Measurements from ENCODE around the gene SLC12A1. TPM values are rescaled to one million over a fixed set of nuclear protein-coding genes. Genes with fewer than 3 reads are reported as not detected.
A peak's percentile ranks its signal among the peaks of the same experiment; 100 is the strongest.

The SLC12A1 gene
- total RNA-seq, 2 donors from 2014 or later = 0.68 to 0.85 TPM

GRCh38 chr15:48248414-48248813, 42.3 kb downstream of the SLC12A1 start:
- DNase-seq (ENCODE audit: low spot score) (no peak), ATAC-seq (ENCODE audit: insufficient number of reproducible peaks, low FRiP score, low read depth) (no peak)
- no peak overlapping the region for H3K27ac ChIP-seq
- no peak overlapping the region for H3K4me3 ChIP-seq
- H3K27me3 ChIP-seq (replicated peaks; ENCODE audit: insufficient read depth) = no peaks in the 10 kb centered on the region
- peaks cover 4 to 12% of the 10 kb centered on the region in 2 donors for H3K4me1 ChIP-seq (ENCODE audit: control insufficient read depth in 1 of 2, low read depth in 2 of 2)
- TF ChIP-seq CTCF (IDR thresholded peaks at IDR 0.05) = no peak
- H3K9me3 ChIP-seq = no peaks in the 10 kb centered on the region
- no peaks in the 10 kb centered on the region for H3K36me3 ChIP-seq

- peaks cover 4 to 16% of the 10 kb centered on the region in 2 donors for H3K4me1 ChIP-seq (ENCODE audit: control insufficient read depth in 1 of 2, low read depth in 2 of 2)
- no peaks in the 10 kb centered on the region for H3K27me3 ChIP-seq (replicated peaks; ENCODE audit: insufficient read depth)
- H3K27ac ChIP-seq = no peak overlapping the region
- no peaks in the 10 kb centered on the region for H3K36me3 ChIP-seq
- DNase-seq (ENCODE audit: low spot score) (no peak), ATAC-seq (ENCODE audit: insufficient number of reproducible peaks, low FRiP score, low read depth) (peak; percentile 44)
- H3K9me3 ChIP-seq = no peaks in the 10 kb centered on the region
- TF ChIP-seq CTCF (IDR thresholded peaks at IDR 0.05) = peak; percentile 79
- no peak overlapping the region for H3K4me3 ChIP-seq
Observed at GRCh38 chr15:48250640-48251076, 44.6 kb downstream of the SLC12A1 start.

- DNase-seq (ENCODE audit: low spot score) (no peak), ATAC-seq (ENCODE audit: insufficient number of reproducible peaks, low FRiP score, low read depth) (no peak)
- Histone ChIP-seq H3K4me1 (ENCODE audit: control insufficient read depth in 1 of 2, low read depth in 2 of 2) (peaks cover 4 to 18% of the 10 kb centered on the region in 2 donors), H3K27ac (no peak overlapping the region), H3K9me3 (no peaks in the 10 kb centered on the region), H3K27me3 (replicated peaks; ENCODE audit: insufficient read depth) (no peaks in the 10 kb centered on the region), H3K4me3 (no peak overlapping the region), H3K36me3 (no peaks in the 10 kb centered on the region)
- TF ChIP-seq CTCF (IDR thresholded peaks at IDR 0.05) = no peak
Observed at GRCh38 chr15:48253172-48253571, 47.1 kb downstream of the SLC12A1 start.

- no peak for TF ChIP-seq CTCF (IDR thresholded peaks at IDR 0.05)
- no peak for DNase-seq (ENCODE audit: low spot score)
- H3K27ac ChIP-seq = no peak overlapping the region
- no peaks in the 10 kb centered on the region for H3K27me3 ChIP-seq (replicated peaks; ENCODE audit: insufficient read depth)
- H3K4me1 ChIP-seq (ENCODE audit: control insufficient read depth in 1 of 2, low read depth in 2 of 2) = no peaks in the 10 kb centered on the region
- no peaks in the 10 kb centered on the region for H3K36me3 ChIP-seq
- H3K9me3 ChIP-seq = no peaks in the 10 kb centered on the region
- ATAC-seq (ENCODE audit: insufficient number of reproducible peaks, low FRiP score, low read depth) = no peak
- no peak overlapping the region for H3K4me3 ChIP-seq
Observed at GRCh38 chr15:48265135-48265534, 59.0 kb downstream of the SLC12A1 start.

- Histone ChIP-seq H3K9me3 (no peaks in the 10 kb centered on the region), H3K4me1 (ENCODE audit: control insufficient read depth in 1 of 2, low read depth in 2 of 2) (no peaks in the 10 kb centered on the region), H3K36me3 (no peaks in the 10 kb centered on the region), H3K27me3 (replicated peaks; ENCODE audit: insufficient read depth) (no peaks in the 10 kb centered on the region), H3K4me3 (no peak overlapping the region), H3K27ac (no peak overlapping the region)
- TF ChIP-seq CTCF (IDR thresholded peaks at IDR 0.05) = no peak
- no peak for DNase-seq (ENCODE audit: low spot score)
- ATAC-seq (ENCODE audit: insufficient number of reproducible peaks, low FRiP score, low read depth) = no peak
Observed at GRCh38 chr15:48266024-48266689, 60.1 kb downstream of the SLC12A1 start.
